K562 (cell line): ENCODE data around the gene SCUBE1. TPM values are rescaled to one million over a fixed set of nuclear protein-coding genes. Genes with fewer than 3 reads are reported as not detected.

ENCODE experiments used
- ATAC-seq: fragments of 200-7000 bp; cut with Tn5 transposase; 3 replicates; pipeline ENCODE4 v1.9.1; 2020; ENCODE audit warnings: moderate library complexity
- BruUV-seq: library from RNA; stranded (reverse); fragments of 400-500 nt; replicated peaks from 2 replicates; lab custom pipeline; 2021; lab: Mats Ljungman, UMichigan
- CTCF ChIA-PET: fragments of 300-600 bp; formaldehyde crosslinking; extraction: SDS; loops from one replicate; lab custom pipeline; 2021; ENCODE audit warnings: low intra/inter-chr PET ratio; lab: Yijun Ruan, JAX
- POLR2A ChIA-PET: fragments of 300-600, 350-650 bp; sonication (Branson Sonifier 250); formaldehyde crosslinking; extraction: SDS; loops from one replicate; lab custom pipeline; 2021; ENCODE audit warnings: antibody characterized with exemption, inconsistent platforms; lab: Yijun Ruan, JAX
- DNase-seq, 4 experiments: peaks; one replicate each; pipeline versions ENCODE4 v3.0.0 to v3.0.0-alpha.2; 2011 to 2018; ENCODE audit warnings: low spot score in 3 of 4, mixed read lengths in 3 of 4; ENCODE audit errors: extremely low read depth in 1 of 4
- FAIRE-seq: peaks from 2 replicates; lab custom pipeline; 2011; peaks lifted over from hg19 to GRCh38; lab: Jason Lieb, UNC
- H2AFZ ChIP-seq: 2 replicates; pipeline ENCODE4 v1.6.0; 2011; ENCODE audit warnings: low read depth, low read length, control low read depth, inconsistent platforms
- H3K27ac ChIP-seq: fragments of 200-600 bp; 3 replicates; pipeline ENCODE4 v1.8.0; 2011; ENCODE audit warnings: low read depth, mild to moderate bottlenecking, control low read depth, inconsistent platforms, low read length, moderate library complexity, mixed read lengths; ENCODE audit errors: extremely low read depth
- H3K27me3 ChIP-seq, 2 experiments: fragments of 300-600 bp in 1 of 2; 2 replicates in 1 of 2; 3 replicates in 1 of 2; pipeline versions ENCODE4 v1.6.0 to v1.8.0; 2011; ENCODE audit warnings: inconsistent platforms in 2 of 2, low read length in 2 of 2, mild to moderate bottlenecking in 1 of 2, mixed read lengths in 1 of 2, moderate library complexity in 1 of 2; ENCODE audit not compliant: control insufficient read depth in 2 of 2, insufficient read depth in 2 of 2
- H3K36me3 ChIP-seq: fragments of 300-600 bp; 3 replicates; pipeline ENCODE4 v1.8.0; 2011; ENCODE audit warnings: mild to moderate bottlenecking, low read length, inconsistent platforms; ENCODE audit not compliant: control insufficient read depth, insufficient read depth
- H3K4me1 ChIP-seq, 2 experiments: fragments of 200-600 bp in 1 of 2; replicated peaks in 1 of 2; 2 replicates in 1 of 2; 3 replicates in 1 of 2; pipeline versions ENCODE4 v1.5.1 to v1.8.0; 2011; ENCODE audit warnings: inconsistent platforms in 2 of 2, low read length in 2 of 2, mild to moderate bottlenecking in 1 of 2, mixed read lengths in 1 of 2, moderate library complexity in 1 of 2; ENCODE audit not compliant: control insufficient read depth in 2 of 2, insufficient read depth in 2 of 2
- H3K4me2 ChIP-seq: 2 replicates; pipeline ENCODE4 v1.6.1; 2011; ENCODE audit warnings: low read length, control low read depth, inconsistent platforms, mixed read lengths; ENCODE audit not compliant: insufficient read depth
- H3K4me3 ChIP-seq: fragments of 200-600 bp; sonication (generic), shearing (Covaris generic); 2 replicates; pipeline ENCODE4 v1.5.1; 2016; ENCODE audit warnings: control low read depth, inconsistent platforms
- H3K79me2 ChIP-seq: fragments of 200-600 bp; 3 replicates; pipeline ENCODE4 v1.8.0; 2011; ENCODE audit warnings: low read length, inconsistent platforms; ENCODE audit not compliant: control insufficient read depth, insufficient read depth
- H3K9ac ChIP-seq, 2 experiments: 2 replicates each; pipeline versions ENCODE4 v1.6.0 to v1.6.1; 2011; ENCODE audit warnings: low read depth in 2 of 2, low read length in 2 of 2, control low read depth in 1 of 2, inconsistent platforms in 1 of 2, mild to moderate bottlenecking in 1 of 2, mixed read lengths in 1 of 2; ENCODE audit not compliant: insufficient read depth in 1 of 2
- H3K9me1 ChIP-seq: one replicate; pipeline ENCODE4 v1.6.0; 2011; ENCODE audit warnings: inconsistent platforms, mild to moderate bottlenecking, low read length, moderate library complexity; ENCODE audit not compliant: control insufficient read depth, insufficient read depth
- H3K9me3 ChIP-seq: replicated peaks from 2 replicates; pipeline ENCODE4 v1.5.1; 2011; ENCODE audit warnings: low read depth, low read length, inconsistent platforms; ENCODE audit not compliant: control insufficient read depth, insufficient read depth
- H4K20me1 ChIP-seq: replicated peaks from 2 replicates; pipeline ENCODE4 v1.6.1; 2011; ENCODE audit warnings: low read length, inconsistent platforms, mixed read lengths; ENCODE audit not compliant: control insufficient read depth, insufficient read depth
- CREB1 ChIP-seq, 2 experiments: sonication (generic) in 1 of 2; formaldehyde crosslinking in 1 of 2; IDR thresholded peaks; 2 replicates each; pipeline versions ENCODE4 v1.6.1 to v1.8.0; 2012 to 2022; ENCODE audit warnings: inconsistent platforms in 1 of 2, mild to moderate bottlenecking in 1 of 2, missing genetic modification reagents in 1 of 2, moderate library complexity in 1 of 2
- MAFK ChIP-seq: IDR thresholded peaks from 2 replicates; pipeline ENCODE4 v1.6.1; 2011; ENCODE audit warnings: low read length, improper control_type of control experiment
- TCF3 ChIP-seq: sonication (generic); formaldehyde crosslinking; IDR thresholded peaks from 2 replicates; pipeline ENCODE4 v1.4.0; 2020; ENCODE audit warnings: mild to moderate bottlenecking, missing genetic modification reagents
- ZNF239 ChIP-seq: fragments of 250-450 bp; sonication (Bioruptor Pico); IDR thresholded peaks from 2 replicates; pipeline ENCODE4 v1.4.0; 2020; ENCODE audit warnings: mild to moderate bottlenecking
- ZNF707 ChIP-seq: fragments of 250-450 bp; sonication (Bioruptor Pico); conservative IDR thresholded peaks from 2 replicates; pipeline ENCODE4 v1.8.0; 2022; ENCODE audit warnings: inconsistent platforms, mild to moderate bottlenecking, moderate library complexity
- WGBS: fragments of 100-300 bp; shearing (Covaris generic); methylation state at CpG from one replicate; pipeline ENCODE4 v1.1.6; 2016; ENCODE audit warnings: low coverage, mixed read lengths; ENCODE audit not compliant: insufficient coverage; ENCODE audit errors: missing lambda C conversion rate; 5-methylcytosine and 5-hydroxymethylcytosine counted together
- in situ Hi-C: fragments of 300-500 bp; cut with MboI; formaldehyde crosslinking; loops from 4 replicates; pipeline ENCODE4 v1.15.0; 2018; ENCODE audit warnings: inconsistent platforms, mixed read lengths
- intact Hi-C: fragments of 100-400 bp; cut with micrococcal nuclease; formaldehyde crosslinking; loops from 2 replicates; pipeline ENCODE4 v1.14.2; 2022
- polyA plus RNA-seq, 8 experiments: library from polyadenylated mRNA; depleted of rRNA in 4 of 8; stranded (reverse) in 5 of 8; unstranded in 3 of 8; fragments of >200 nt; fragmentation: Nextera tagmentation in 2 of 8; fragmentation: Illumina TruSeq in 1 of 8; extraction: Ambion mirVana in 2 of 8; extraction: Trizol in 1 of 8; gene quantifications; 2 replicates each; pipeline versions ENCODE4 v1.2.1 to v1.2.3, GENCODE V29; 2011 to 2014; ENCODE audit warnings: inconsistent platforms in 1 of 8, missing spikeins in 1 of 8
- total RNA-seq, 7 experiments: library from RNA; depleted of rRNA in 6 of 7; stranded (reverse); fragments of >200 nt in 6 of 7; fragmentation: Illumina TruSeq in 2 of 7; extraction: Trizol in 2 of 7; gene quantifications; 2 replicates each; pipeline versions ENCODE4 v1.2.1 to v1.2.3, GENCODE V29; 2011 to 2021; ENCODE audit warnings: low replicate concordance in 1 of 7
- TF ChIP-seq, protein P1 (sequence below), 2 experiments: fragments of 450-650 bp; formaldehyde crosslinking in 1 of 2; IDR thresholded peaks; 2 replicates each; pipeline versions ENCODE4 v1.4.0 to v1.6.1; 2014 to 2020; ENCODE audit warnings: mild to moderate bottlenecking in 2 of 2, borderline replicate concordance in 1 of 2, low read depth in 1 of 2
- TF ChIP-seq, protein P2 (sequence below): fragments of 250-450 bp; sonication (Bioruptor Pico); IDR thresholded peaks from 2 replicates; pipeline ENCODE4 v1.4.0; 2020; ENCODE audit warnings: borderline replicate concordance
- TF ChIP-seq, protein P3 (sequence below): sonication (generic); IDR thresholded peaks from 2 replicates; pipeline ENCODE4 v1.6.1; 2016

SCUBE1 gene
- total and polyA plus RNA-seq, 9 of the 15 experiments (the other 6 are each of a cell fraction or from before 2014, with no cell fraction given): 0.03 to 0.47 (median 0.29) TPM; not detected in 6

DNA sequence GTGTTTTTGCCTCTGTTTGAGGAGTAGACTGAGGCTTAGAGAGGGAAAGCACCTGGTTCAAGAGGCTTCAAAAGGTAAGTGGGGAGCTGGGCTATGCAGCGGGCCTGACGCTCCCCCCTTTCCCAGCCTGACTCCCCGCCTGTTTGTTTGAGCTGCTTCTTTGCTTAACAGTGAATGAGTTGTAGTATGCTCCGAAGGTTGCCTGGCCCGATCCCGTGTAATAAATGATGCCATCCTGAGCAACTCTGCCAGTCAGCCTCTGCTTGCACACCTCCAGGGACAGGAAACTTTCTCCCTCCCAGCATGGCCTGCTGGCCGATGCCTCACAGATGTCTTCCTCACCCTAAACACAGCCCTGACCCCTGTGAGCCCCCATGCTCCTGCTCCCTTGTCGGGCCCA is 110.7 kb downstream of the SCUBE1 start:
- ChIA-PET POLR2A (interaction anchor here (0.6 to 1.3 kb wide), 2 partner anchors 11 to 1300 kb away, joined by 3 to 4 read pairs; no protein-coding TSS in a partner anchor), CTCF (interaction anchor here (0.8 to 2.6 kb wide), 4 partner anchors 114 to 155 kb away, joined by 4 to 21 read pairs (median 10); no protein-coding TSS in a partner anchor)
- H3K9me1 ChIP-seq: no peaks in the 10 kb centered on the region
- intact Hi-C loops: loop anchor here (5.0 kb wide), 1 partner anchor 40 kb away; no protein-coding TSS in a partner anchor
- FAIRE-seq: no peak
- peaks cover 0 to 34% of the 10 kb centered on the region in 2 experiments; a peak in 2 of 5 replicates for H3K27me3 ChIP-seq
- ATAC-seq: no peak
- peaks cover 4% of the 10 kb centered on the region; the same call in 1 of the 2 replicates for H4K20me1 ChIP-seq
- no peaks in the 10 kb centered on the region for H3K36me3 ChIP-seq
- no peak overlapping the region for H3K4me3 ChIP-seq
- no TSS peak for BruUV-seq
- H3K9ac ChIP-seq: no peak overlapping the region
- no peak for DNase-seq
- H3K9me3 ChIP-seq: no peaks in the 10 kb centered on the region
- no peaks in the 10 kb centered on the region for H3K79me2 ChIP-seq
- peaks cover 0 to 28% of the 10 kb centered on the region in 2 experiments; a peak in 2 of 5 replicates for H3K4me1 ChIP-seq
- in situ Hi-C loops: no loop called here
- no peak overlapping the region for H3K27ac ChIP-seq
- H2AFZ ChIP-seq: no peak overlapping the region
- 11% methylated on average over 8 of the region's 8 CpGs for WGBS
- H3K4me2 ChIP-seq: no peak overlapping the region
- TF ChIP-seq, protein P1, sequence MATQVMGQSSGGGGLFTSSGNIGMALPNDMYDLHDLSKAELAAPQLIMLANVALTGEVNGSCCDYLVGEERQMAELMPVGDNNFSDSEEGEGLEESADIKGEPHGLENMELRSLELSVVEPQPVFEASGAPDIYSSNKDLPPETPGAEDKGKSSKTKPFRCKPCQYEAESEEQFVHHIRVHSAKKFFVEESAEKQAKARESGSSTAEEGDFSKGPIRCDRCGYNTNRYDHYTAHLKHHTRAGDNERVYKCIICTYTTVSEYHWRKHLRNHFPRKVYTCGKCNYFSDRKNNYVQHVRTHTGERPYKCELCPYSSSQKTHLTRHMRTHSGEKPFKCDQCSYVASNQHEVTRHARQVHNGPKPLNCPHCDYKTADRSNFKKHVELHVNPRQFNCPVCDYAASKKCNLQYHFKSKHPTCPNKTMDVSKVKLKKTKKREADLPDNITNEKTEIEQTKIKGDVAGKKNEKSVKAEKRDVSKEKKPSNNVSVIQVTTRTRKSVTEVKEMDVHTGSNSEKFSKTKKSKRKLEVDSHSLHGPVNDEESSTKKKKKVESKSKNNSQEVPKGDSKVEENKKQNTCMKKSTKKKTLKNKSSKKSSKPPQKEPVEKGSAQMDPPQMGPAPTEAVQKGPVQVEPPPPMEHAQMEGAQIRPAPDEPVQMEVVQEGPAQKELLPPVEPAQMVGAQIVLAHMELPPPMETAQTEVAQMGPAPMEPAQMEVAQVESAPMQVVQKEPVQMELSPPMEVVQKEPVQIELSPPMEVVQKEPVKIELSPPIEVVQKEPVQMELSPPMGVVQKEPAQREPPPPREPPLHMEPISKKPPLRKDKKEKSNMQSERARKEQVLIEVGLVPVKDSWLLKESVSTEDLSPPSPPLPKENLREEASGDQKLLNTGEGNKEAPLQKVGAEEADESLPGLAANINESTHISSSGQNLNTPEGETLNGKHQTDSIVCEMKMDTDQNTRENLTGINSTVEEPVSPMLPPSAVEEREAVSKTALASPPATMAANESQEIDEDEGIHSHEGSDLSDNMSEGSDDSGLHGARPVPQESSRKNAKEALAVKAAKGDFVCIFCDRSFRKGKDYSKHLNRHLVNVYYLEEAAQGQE (IDR thresholded peaks at IDR 0.05; ENCODE audit: borderline replicate concordance): no peak
- TF ChIP-seq, protein P1 (CRISPR knock-in tag; IDR thresholded peaks at IDR 0.05; ENCODE audit: low read depth): no peak
- TF ChIP-seq ZNF239 (CRISPR knock-in tag) (no peak), CREB1 (IDR thresholded peaks at IDR 0.05) (no peak), CREB1 (CRISPR knock-in tag; IDR thresholded peaks at IDR 0.05) (no peak), ZNF707 (CRISPR knock-in tag) (no peak), TCF3 (CRISPR knock-in tag) (no peak), MAFK (no peak)
- TF ChIP-seq, protein P2, sequence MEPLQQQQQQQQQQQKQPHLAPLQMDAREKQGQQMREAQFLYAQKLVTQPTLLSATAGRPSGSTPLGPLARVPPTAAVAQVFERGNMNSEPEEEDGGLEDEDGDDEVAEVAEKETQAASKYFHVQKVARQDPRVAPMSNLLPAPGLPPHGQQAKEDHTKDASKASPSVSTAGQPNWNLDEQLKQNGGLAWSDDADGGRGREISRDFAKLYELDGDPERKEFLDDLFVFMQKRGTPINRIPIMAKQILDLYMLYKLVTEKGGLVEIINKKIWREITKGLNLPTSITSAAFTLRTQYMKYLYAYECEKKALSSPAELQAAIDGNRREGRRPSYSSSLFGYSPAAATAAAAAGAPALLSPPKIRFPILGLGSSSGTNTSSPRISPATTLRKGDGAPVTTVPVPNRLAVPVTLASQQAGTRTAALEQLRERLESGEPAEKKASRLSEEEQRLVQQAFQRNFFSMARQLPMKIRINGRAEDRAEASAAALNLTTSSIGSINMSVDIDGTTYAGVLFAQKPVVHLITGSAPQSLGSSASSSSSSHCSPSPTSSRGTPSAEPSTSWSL: no peak
- TF ChIP-seq, protein P3, sequence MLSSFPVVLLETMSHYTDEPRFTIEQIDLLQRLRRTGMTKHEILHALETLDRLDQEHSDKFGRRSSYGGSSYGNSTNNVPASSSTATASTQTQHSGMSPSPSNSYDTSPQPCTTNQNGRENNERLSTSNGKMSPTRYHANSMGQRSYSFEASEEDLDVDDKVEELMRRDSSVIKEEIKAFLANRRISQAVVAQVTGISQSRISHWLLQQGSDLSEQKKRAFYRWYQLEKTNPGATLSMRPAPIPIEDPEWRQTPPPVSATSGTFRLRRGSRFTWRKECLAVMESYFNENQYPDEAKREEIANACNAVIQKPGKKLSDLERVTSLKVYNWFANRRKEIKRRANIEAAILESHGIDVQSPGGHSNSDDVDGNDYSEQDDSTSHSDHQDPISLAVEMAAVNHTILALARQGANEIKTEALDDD: no peak
